Neural cell (in vitro differentiated cells): ENCODE data around the gene COBL.

ENCODE experiments used
- CTCF ChIP-seq: fragments of 450-650 bp; IDR thresholded peaks from 2 replicates; pipeline ENCODE4 v1.5.1; 2014; ENCODE audit warnings: antibody characterized with exemption, mild to moderate bottlenecking, moderate library complexity; ENCODE audit not compliant: poor library complexity, severe bottlenecking
- EP300 ChIP-seq: fragments of 450-650 bp; conservative IDR thresholded peaks from 2 replicates; pipeline ENCODE4 v1.6.1; 2014; ENCODE audit warnings: antibody characterized with exemption, mild to moderate bottlenecking, moderate library complexity; ENCODE audit not compliant: poor library complexity, severe bottlenecking
- EZH2 ChIP-seq: fragments of 200-600, 300-800 bp; shearing (Covaris generic), sonication (generic); IDR thresholded peaks from 2 replicates; pipeline ENCODE4 v1.6.1; 2014; ENCODE audit warnings: antibody characterized with exemption, low read length, borderline replicate concordance, mild to moderate bottlenecking; ENCODE audit not compliant: insufficient read depth, poor library complexity, severe bottlenecking
- MXI1 ChIP-seq: fragments of 450-650 bp; conservative IDR thresholded peaks from 2 replicates; pipeline ENCODE4 v1.6.1; 2014; ENCODE audit warnings: antibody characterized with exemption, mild to moderate bottlenecking; ENCODE audit not compliant: poor library complexity, severe bottlenecking
- POLR2AphosphoS5 ChIP-seq: IDR thresholded peaks from 2 replicates; pipeline ENCODE4 v1.6.1; 2012
- RAD21 ChIP-seq: fragments of 450-650 bp; conservative IDR thresholded peaks from 2 replicates; pipeline ENCODE4 v1.6.1; 2014; ENCODE audit warnings: antibody characterized with exemption, mild to moderate bottlenecking, moderate library complexity
- SMC3 ChIP-seq: fragments of 450-650 bp; conservative IDR thresholded peaks from 2 replicates; pipeline ENCODE4 v1.6.1; 2014; ENCODE audit warnings: antibody characterized with exemption, mild to moderate bottlenecking, moderate library complexity; ENCODE audit not compliant: poor library complexity
- TAF1 ChIP-seq: IDR thresholded peaks from 2 replicates; pipeline ENCODE4 v1.6.1; 2012; ENCODE audit warnings: low read depth
- TF ChIP-seq, protein P1 (sequence below): IDR thresholded peaks from 2 replicates; pipeline ENCODE4 v1.6.1; 2012; ENCODE audit warnings: borderline replicate concordance

- TF ChIP-seq EP300 (no peak), TAF1 (no peak), CTCF (no peak), MXI1 (no peak), EZH2 (no peak), POLR2AphosphoS5 (no peak), SMC3 (no peak), RAD21 (no peak)
- TF ChIP-seq, protein P1, sequence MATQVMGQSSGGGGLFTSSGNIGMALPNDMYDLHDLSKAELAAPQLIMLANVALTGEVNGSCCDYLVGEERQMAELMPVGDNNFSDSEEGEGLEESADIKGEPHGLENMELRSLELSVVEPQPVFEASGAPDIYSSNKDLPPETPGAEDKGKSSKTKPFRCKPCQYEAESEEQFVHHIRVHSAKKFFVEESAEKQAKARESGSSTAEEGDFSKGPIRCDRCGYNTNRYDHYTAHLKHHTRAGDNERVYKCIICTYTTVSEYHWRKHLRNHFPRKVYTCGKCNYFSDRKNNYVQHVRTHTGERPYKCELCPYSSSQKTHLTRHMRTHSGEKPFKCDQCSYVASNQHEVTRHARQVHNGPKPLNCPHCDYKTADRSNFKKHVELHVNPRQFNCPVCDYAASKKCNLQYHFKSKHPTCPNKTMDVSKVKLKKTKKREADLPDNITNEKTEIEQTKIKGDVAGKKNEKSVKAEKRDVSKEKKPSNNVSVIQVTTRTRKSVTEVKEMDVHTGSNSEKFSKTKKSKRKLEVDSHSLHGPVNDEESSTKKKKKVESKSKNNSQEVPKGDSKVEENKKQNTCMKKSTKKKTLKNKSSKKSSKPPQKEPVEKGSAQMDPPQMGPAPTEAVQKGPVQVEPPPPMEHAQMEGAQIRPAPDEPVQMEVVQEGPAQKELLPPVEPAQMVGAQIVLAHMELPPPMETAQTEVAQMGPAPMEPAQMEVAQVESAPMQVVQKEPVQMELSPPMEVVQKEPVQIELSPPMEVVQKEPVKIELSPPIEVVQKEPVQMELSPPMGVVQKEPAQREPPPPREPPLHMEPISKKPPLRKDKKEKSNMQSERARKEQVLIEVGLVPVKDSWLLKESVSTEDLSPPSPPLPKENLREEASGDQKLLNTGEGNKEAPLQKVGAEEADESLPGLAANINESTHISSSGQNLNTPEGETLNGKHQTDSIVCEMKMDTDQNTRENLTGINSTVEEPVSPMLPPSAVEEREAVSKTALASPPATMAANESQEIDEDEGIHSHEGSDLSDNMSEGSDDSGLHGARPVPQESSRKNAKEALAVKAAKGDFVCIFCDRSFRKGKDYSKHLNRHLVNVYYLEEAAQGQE, result no peak
Measured at GRCh38 chr7:51085034-51085692, 231.4 kb downstream of the COBL start.
